GM23338 (cell line): ENCODE results near the gene CELSR1. TPM values are rescaled to one million over a fixed set of nuclear protein-coding genes. Genes with fewer than 3 reads are reported as not detected.

ENCODE experiments used
- ATAC-seq: fragments of 200-7000 bp; cut with Tn5 transposase; 3 replicates; pipeline ENCODE4 v1.9.1; 2020
- DNase-seq: peaks from one replicate; pipeline ENCODE4 v3.0.0-alpha.2; 2015; ENCODE audit warnings: low spot score
- H2AFZ ChIP-seq: fragments of 200-600 bp; sonication (generic); 2 replicates; pipeline ENCODE4 v1.8.0; 2016; ENCODE audit warnings: antibody characterized with exemption, mild to moderate bottlenecking, moderate library complexity
- H3F3A ChIP-seq: fragments of 200-600 bp; sonication (generic); replicated peaks from 2 replicates; pipeline ENCODE4 v1.8.0; 2017; ENCODE audit warnings: antibody characterized with exemption, mixed run types, low read depth
- H3K27ac ChIP-seq: fragments of 200-600 bp; sonication (generic); 2 replicates; pipeline ENCODE4 v1.6.1; 2016; ENCODE audit warnings: low read depth
- H3K27me3 ChIP-seq: fragments of 200-600 bp; sonication (generic); 2 replicates; pipeline ENCODE4 v1.8.0; 2016; ENCODE audit warnings: mild to moderate bottlenecking, mixed run types, moderate library complexity; ENCODE audit not compliant: insufficient read depth
- H3K36me3 ChIP-seq: fragments of 200-600 bp; sonication (generic); 2 replicates; pipeline ENCODE4 v1.8.0; 2016; ENCODE audit warnings: mild to moderate bottlenecking; ENCODE audit not compliant: insufficient read depth
- H3K4me1 ChIP-seq: fragments of 200-600 bp; sonication (generic); 2 replicates; pipeline ENCODE4 v1.8.0; 2016; ENCODE audit warnings: mild to moderate bottlenecking, moderate library complexity; ENCODE audit not compliant: insufficient read depth
- H3K4me2 ChIP-seq: fragments of 200-600 bp; sonication (generic); 2 replicates; pipeline ENCODE4 v1.7.1; 2017; ENCODE audit warnings: mixed run types
- H3K4me3 ChIP-seq: fragments of 200-600 bp; sonication (generic); 2 replicates; pipeline ENCODE4 v1.6.1; 2016; ENCODE audit warnings: mixed run types
- H3K79me2 ChIP-seq: fragments of 200-600 bp; sonication (generic); replicated peaks from 2 replicates; pipeline ENCODE4 v1.8.0; 2017; ENCODE audit warnings: mild to moderate bottlenecking; ENCODE audit not compliant: insufficient read depth
- H3K9me2 ChIP-seq: fragments of 200-600 bp; sonication (generic); 2 replicates; pipeline ENCODE4 v1.8.0; 2017; ENCODE audit not compliant: insufficient read depth
- H4K20me1 ChIP-seq: fragments of 200-600 bp; sonication (generic); replicated peaks from 2 replicates; pipeline ENCODE4 v1.8.0; 2017; ENCODE audit warnings: mild to moderate bottlenecking; ENCODE audit not compliant: insufficient read depth
- H3K27ac Mint-ChIP-seq: 2 replicates; pipeline ENCODE4 v1.8.0; 2020; ENCODE audit warnings: inconsistent platforms, mild to moderate bottlenecking, moderate library complexity, mixed read lengths
- H3K27me3 Mint-ChIP-seq: 3 replicates; pipeline ENCODE4 v1.8.0; 2022; ENCODE audit warnings: low read depth, mild to moderate bottlenecking, moderate library complexity, mixed read lengths, inconsistent platforms; ENCODE audit not compliant: insufficient read depth, poor library complexity
- H3K36me3 Mint-ChIP-seq: 3 replicates; pipeline ENCODE4 v1.8.0; 2021; ENCODE audit warnings: low read depth, mild to moderate bottlenecking, inconsistent platforms, moderate library complexity, mixed read lengths
- H3K4me1 Mint-ChIP-seq: 3 replicates; pipeline ENCODE4 v1.8.0; 2020; ENCODE audit warnings: mild to moderate bottlenecking, inconsistent platforms, mixed read lengths
- H3K4me3 Mint-ChIP-seq: 3 replicates; pipeline ENCODE4 v1.8.0; 2021; ENCODE audit warnings: moderate library complexity, mild to moderate bottlenecking, inconsistent platforms, mixed read lengths
- H3K9me3 Mint-ChIP-seq: 3 replicates; pipeline ENCODE4 v1.8.0; 2020; ENCODE audit warnings: moderate library complexity, mild to moderate bottlenecking, inconsistent platforms, mixed read lengths
- CREB1 ChIP-seq: fragments of 250-450 bp; sonication (Bioruptor Pico); IDR thresholded peaks from 2 replicates; pipeline ENCODE4 v1.5.0; 2020; ENCODE audit warnings: low read depth, mild to moderate bottlenecking, moderate library complexity
- CTCF ChIP-seq, 2 experiments: fragments of 200-600 bp in 1 of 2; sonication (generic) in 1 of 2; conservative IDR thresholded peaks; 2 replicates each; pipeline versions ENCODE4 v1.5.1 to v1.6.1; 2016 to 2017; ENCODE audit warnings: antibody characterized with exemption in 2 of 2, low read depth in 2 of 2, mild to moderate bottlenecking in 2 of 2, moderate library complexity in 1 of 2
- EZH2 ChIP-seq: fragments of 200-600 bp; sonication (generic); IDR thresholded peaks from one replicate; pipeline ENCODE4 v1.8.0; 2017; ENCODE audit warnings: antibody characterized with exemption, mild to moderate bottlenecking, low read depth; ENCODE audit not compliant: unreplicated experiment
- EZH2phosphoT487 ChIP-seq: fragments of 200-600 bp; sonication (generic); IDR thresholded peaks from one replicate; pipeline ENCODE4 v1.8.1; 2018; ENCODE audit warnings: antibody characterized with exemption; ENCODE audit not compliant: unreplicated experiment
- JUNB ChIP-seq: IDR thresholded peaks from one replicate; pipeline ENCODE4 v1.6.1; 2016; ENCODE audit warnings: antibody characterized with exemption; ENCODE audit not compliant: unreplicated experiment
- NANOG ChIP-seq: IDR thresholded peaks from 2 replicates; pipeline ENCODE4 v1.6.1; 2016; ENCODE audit warnings: antibody characterized with exemption, borderline replicate concordance
- POLR2AphosphoS5 ChIP-seq: IDR thresholded peaks from 2 replicates; pipeline ENCODE4 v1.6.1; 2016; ENCODE audit warnings: antibody characterized with exemption, low read depth
- STAT1 ChIP-seq: IDR thresholded peaks from one replicate; pipeline ENCODE4 v1.6.1; 2016; ENCODE audit warnings: antibody characterized with exemption; ENCODE audit not compliant: unreplicated experiment
- ZNF114 ChIP-seq: fragments of 250-450 bp; sonication (Bioruptor Pico); IDR thresholded peaks from 2 replicates; pipeline ENCODE4 v1.5.0; 2020; ENCODE audit warnings: mild to moderate bottlenecking, moderate library complexity
- ZNF331 ChIP-seq: fragments of 250-450 bp; sonication (Bioruptor Pico); IDR thresholded peaks from 2 replicates; pipeline ENCODE4 v1.5.0; 2020; ENCODE audit warnings: low read depth, mild to moderate bottlenecking, moderate library complexity
- polyA plus RNA-seq: library from polyadenylated mRNA; unstranded; fragments of >200 nt; fragmentation: Nextera tagmentation; extraction: Ambion mirVana; gene quantifications from 2 replicates; pipeline ENCODE4 v1.2.1, GENCODE V29; 2016
- total RNA-seq: library from RNA; depleted of rRNA; stranded (reverse); fragments of >200 nt; shearing (Covaris generic); gene quantifications from 2 replicates; pipeline ENCODE4 v1.2.3, GENCODE V29; 2014
- TF ChIP-seq, protein P1 (sequence below): fragments of 250-450 bp; sonication (Bioruptor Pico); IDR thresholded peaks from 2 replicates; pipeline ENCODE4 v1.5.0; 2020; ENCODE audit warnings: mild to moderate bottlenecking, moderate library complexity
- TF ChIP-seq, protein P2 (sequence below): IDR thresholded peaks from one replicate; pipeline ENCODE4 v1.6.1; 2018; ENCODE audit warnings: antibody characterized with exemption; ENCODE audit not compliant: unreplicated experiment
- TF ChIP-seq, protein P3 (sequence below): IDR thresholded peaks from 2 replicates; pipeline ENCODE4 v1.6.1; 2016; ENCODE audit warnings: antibody characterized with exemption

Gene CELSR1
- total and polyA plus RNA-seq, 2 experiments from 2014 or later, result 4.8 to 20.4 TPM

DNA sequence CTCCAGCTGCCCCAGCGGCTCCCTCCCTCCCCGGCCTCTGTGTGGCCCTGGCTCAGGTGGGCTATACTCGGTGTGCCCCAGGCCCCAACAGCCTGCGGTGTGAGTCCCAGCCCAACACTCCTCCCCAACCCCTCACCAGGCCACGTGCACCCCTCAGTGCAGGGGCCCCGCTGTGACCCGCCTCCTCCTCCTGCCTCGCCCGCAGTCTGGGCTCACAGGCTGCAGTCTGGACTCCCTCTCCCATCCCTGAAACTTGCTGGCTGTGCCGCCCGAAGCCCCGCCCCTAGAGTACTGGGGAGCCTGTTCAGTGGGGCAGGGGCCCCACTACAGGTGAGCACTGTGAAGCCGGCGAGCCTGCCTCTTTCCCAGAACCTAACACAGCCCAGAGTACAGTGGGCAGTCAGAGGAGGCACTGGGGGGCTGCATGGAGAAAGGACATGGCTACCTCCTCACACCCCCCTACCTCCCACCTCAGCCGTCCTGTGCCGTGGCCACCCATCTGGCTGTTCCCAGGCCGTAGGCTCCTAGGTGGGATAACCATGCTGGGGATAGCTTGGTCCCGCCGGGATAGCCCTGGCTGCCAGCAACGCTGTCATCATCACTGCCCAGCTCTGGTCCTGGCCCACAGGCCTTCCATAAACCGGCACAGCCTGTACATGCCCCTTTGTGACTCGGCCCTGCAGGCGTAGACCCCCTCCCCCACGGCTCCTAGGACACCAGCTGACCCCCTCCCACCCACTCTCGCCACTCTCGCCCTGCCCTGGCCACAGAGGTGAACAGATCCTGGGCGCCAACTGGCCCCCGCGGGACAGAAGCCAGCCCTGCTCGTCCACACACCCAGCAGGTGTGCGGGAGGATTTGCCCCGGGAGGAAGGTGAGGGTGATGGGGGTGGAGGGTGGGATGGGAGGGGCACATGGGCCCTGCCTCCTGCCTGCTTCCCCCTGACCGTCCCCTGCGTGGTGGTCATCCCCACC is 29.7 kb downstream of the CELSR1 start:
- Histone ChIP-seq H2AFZ (no peak overlapping the region), H3K4me3 (no peak overlapping the region), H4K20me1 (peaks cover 4% of the 10 kb centered on the region; the same call in 1 of the 2 replicates), H3K4me2 (no peak overlapping the region), H3K27ac (no peak overlapping the region), H3K79me2 (no peaks in the 10 kb centered on the region; the same call in 1 of the 2 replicates), H3F3A (0 out of 2 replicates have a peak, but pooled peaks cover 5% of the 10 kb centered on the region), H3K4me1 (peaks cover 3% of the 10 kb centered on the region), H3K36me3 (no peaks in the 10 kb centered on the region), H3K9me2 (no peaks in the 10 kb centered on the region), H3K27me3 (no peaks in the 10 kb centered on the region)
- Mint-ChIP-seq H3K9me3 (no peaks in the 10 kb centered on the region), H3K27me3 (peaks cover 5% of the 10 kb centered on the region), H3K27ac (no peak overlapping the region), H3K4me3 (no peak overlapping the region), H3K4me1 (peaks cover 28% of the 10 kb centered on the region), H3K36me3 (no peaks in the 10 kb centered on the region)
- peak; percentile 37 for ATAC-seq
- peak; percentile 23 for DNase-seq
- no peak for TF ChIP-seq ZNF114
- TF ChIP-seq STAT1, result no peak
- no peak for TF ChIP-seq ZNF331
- TF ChIP-seq EZH2, result no peak
- no peak for TF ChIP-seq POLR2AphosphoS5
- TF ChIP-seq, protein P1, sequence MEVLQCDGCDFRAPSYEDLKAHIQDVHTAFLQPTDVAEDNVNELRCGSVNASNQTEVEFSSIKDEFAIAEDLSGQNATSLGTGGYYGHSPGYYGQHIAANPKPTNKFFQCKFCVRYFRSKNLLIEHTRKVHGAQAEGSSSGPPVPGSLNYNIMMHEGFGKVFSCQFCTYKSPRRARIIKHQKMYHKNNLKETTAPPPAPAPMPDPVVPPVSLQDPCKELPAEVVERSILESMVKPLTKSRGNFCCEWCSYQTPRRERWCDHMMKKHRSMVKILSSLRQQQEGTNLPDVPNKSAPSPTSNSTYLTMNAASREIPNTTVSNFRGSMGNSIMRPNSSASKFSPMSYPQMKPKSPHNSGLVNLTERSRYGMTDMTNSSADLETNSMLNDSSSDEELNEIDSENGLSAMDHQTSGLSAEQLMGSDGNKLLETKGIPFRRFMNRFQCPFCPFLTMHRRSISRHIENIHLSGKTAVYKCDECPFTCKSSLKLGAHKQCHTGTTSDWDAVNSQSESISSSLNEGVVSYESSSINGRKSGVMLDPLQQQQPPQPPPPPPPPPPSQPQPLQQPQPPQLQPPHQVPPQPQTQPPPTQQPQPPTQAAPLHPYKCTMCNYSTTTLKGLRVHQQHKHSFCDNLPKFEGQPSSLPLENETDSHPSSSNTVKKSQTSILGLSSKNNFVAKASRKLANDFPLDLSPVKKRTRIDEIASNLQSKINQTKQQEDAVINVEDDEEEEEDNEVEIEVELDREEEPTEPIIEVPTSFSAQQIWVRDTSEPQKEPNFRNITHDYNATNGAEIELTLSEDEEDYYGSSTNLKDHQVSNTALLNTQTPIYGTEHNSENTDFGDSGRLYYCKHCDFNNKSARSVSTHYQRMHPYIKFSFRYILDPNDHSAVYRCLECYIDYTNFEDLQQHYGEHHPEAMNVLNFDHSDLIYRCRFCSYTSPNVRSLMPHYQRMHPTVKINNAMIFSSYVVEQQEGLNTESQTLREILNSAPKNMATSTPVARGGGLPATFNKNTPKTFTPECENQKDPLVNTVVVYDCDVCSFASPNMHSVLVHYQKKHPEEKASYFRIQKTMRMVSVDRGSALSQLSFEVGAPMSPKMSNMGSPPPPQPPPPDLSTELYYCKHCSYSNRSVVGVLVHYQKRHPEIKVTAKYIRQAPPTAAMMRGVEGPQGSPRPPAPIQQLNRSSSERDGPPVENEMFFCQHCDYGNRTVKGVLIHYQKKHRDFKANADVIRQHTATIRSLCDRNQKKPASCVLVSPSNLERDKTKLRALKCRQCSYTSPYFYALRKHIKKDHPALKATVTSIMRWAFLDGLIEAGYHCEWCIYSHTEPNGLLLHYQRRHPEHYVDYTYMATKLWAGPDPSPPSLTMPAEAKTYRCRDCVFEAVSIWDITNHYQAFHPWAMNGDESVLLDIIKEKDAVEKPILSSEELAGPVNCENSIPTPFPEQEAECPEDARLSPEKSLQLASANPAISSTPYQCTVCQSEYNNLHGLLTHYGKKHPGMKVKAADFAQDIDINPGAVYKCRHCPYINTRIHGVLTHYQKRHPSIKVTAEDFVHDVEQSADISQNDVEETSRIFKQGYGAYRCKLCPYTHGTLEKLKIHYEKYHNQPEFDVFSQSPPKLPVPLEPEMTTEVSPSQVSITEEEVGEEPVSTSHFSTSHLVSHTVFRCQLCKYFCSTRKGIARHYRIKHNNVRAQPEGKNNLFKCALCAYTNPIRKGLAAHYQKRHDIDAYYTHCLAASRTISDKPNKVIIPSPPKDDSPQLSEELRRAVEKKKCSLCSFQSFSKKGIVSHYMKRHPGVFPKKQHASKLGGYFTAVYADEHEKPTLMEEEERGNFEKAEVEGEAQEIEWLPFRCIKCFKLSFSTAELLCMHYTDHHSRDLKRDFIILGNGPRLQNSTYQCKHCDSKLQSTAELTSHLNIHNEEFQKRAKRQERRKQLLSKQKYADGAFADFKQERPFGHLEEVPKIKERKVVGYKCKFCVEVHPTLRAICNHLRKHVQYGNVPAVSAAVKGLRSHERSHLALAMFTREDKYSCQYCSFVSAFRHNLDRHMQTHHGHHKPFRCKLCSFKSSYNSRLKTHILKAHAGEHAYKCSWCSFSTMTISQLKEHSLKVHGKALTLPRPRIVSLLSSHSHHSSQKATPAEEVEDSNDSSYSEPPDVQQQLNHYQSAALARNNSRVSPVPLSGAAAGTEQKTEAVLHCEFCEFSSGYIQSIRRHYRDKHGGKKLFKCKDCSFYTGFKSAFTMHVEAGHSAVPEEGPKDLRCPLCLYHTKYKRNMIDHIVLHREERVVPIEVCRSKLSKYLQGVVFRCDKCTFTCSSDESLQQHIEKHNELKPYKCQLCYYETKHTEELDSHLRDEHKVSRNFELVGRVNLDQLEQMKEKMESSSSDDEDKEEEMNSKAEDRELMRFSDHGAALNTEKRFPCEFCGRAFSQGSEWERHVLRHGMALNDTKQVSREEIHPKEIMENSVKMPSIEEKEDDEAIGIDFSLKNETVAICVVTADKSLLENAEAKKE (CRISPR knock-in tag), result no peak
- TF ChIP-seq JUNB, result no peak
- no peak for TF ChIP-seq EZH2phosphoT487
- TF ChIP-seq, protein P2, sequence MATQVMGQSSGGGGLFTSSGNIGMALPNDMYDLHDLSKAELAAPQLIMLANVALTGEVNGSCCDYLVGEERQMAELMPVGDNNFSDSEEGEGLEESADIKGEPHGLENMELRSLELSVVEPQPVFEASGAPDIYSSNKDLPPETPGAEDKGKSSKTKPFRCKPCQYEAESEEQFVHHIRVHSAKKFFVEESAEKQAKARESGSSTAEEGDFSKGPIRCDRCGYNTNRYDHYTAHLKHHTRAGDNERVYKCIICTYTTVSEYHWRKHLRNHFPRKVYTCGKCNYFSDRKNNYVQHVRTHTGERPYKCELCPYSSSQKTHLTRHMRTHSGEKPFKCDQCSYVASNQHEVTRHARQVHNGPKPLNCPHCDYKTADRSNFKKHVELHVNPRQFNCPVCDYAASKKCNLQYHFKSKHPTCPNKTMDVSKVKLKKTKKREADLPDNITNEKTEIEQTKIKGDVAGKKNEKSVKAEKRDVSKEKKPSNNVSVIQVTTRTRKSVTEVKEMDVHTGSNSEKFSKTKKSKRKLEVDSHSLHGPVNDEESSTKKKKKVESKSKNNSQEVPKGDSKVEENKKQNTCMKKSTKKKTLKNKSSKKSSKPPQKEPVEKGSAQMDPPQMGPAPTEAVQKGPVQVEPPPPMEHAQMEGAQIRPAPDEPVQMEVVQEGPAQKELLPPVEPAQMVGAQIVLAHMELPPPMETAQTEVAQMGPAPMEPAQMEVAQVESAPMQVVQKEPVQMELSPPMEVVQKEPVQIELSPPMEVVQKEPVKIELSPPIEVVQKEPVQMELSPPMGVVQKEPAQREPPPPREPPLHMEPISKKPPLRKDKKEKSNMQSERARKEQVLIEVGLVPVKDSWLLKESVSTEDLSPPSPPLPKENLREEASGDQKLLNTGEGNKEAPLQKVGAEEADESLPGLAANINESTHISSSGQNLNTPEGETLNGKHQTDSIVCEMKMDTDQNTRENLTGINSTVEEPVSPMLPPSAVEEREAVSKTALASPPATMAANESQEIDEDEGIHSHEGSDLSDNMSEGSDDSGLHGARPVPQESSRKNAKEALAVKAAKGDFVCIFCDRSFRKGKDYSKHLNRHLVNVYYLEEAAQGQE, result no peak
- no peak for TF ChIP-seq CTCF (conservative IDR thresholded peaks at IDR 0.05; ENCODE audit: low read depth in 2 of 2)
- no peak for TF ChIP-seq CREB1 (CRISPR knock-in tag)
- TF ChIP-seq NANOG, result no peak
- TF ChIP-seq, protein P3, sequence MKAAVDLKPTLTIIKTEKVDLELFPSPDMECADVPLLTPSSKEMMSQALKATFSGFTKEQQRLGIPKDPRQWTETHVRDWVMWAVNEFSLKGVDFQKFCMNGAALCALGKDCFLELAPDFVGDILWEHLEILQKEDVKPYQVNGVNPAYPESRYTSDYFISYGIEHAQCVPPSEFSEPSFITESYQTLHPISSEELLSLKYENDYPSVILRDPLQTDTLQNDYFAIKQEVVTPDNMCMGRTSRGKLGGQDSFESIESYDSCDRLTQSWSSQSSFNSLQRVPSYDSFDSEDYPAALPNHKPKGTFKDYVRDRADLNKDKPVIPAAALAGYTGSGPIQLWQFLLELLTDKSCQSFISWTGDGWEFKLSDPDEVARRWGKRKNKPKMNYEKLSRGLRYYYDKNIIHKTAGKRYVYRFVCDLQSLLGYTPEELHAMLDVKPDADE, result no peak
